ENCODE data around the gene NLRC3.
"Not testable (repeated sequence)": the region's sequence is repeated elsewhere in the genome, so short reads cannot be mapped to it uniquely, and the experiment has no call there.

NLRC3 gene

GRCh38 chr16:3609895-3610697 is 32.9 kb upstream of the NLRC3 start:
- no peak for ATAC-seq
- TF ChIP-seq TCF4 (CRISPR knock-in tag; IDR thresholded peaks at IDR 0.05; ENCODE audit: borderline replicate concordance) (no peak), ISL1 (CRISPR knock-in tag; IDR thresholded peaks at IDR 0.05) (no peak), ZFP3 (CRISPR knock-in tag; IDR thresholded peaks at IDR 0.05) (no peak), ZC3H10 (CRISPR knock-in tag; IDR thresholded peaks at IDR 0.05) (no peak), OSR1 (CRISPR knock-in tag; IDR thresholded peaks at IDR 0.05) (no peak), ZNF8 (CRISPR knock-in tag; IDR thresholded peaks at IDR 0.05) (no peak), CSDC2 (CRISPR knock-in tag; IDR thresholded peaks at IDR 0.05) (no peak), ZNF70 (CRISPR knock-in tag; IDR thresholded peaks at IDR 0.05) (no peak), RARB (CRISPR knock-in tag; IDR thresholded peaks at IDR 0.05) (no peak), ARNTL (CRISPR knock-in tag; IDR thresholded peaks at IDR 0.05; ENCODE audit: borderline replicate concordance, low read depth) (no peak), BACH2 (CRISPR knock-in tag; IDR thresholded peaks at IDR 0.05; ENCODE audit: borderline replicate concordance) (no peak), TOX (CRISPR knock-in tag; IDR thresholded peaks at IDR 0.05; ENCODE audit: borderline replicate concordance) (no peak), TSHZ2 (CRISPR knock-in tag; IDR thresholded peaks at IDR 0.05) (no peak)
- TF ChIP-seq, protein P1, sequence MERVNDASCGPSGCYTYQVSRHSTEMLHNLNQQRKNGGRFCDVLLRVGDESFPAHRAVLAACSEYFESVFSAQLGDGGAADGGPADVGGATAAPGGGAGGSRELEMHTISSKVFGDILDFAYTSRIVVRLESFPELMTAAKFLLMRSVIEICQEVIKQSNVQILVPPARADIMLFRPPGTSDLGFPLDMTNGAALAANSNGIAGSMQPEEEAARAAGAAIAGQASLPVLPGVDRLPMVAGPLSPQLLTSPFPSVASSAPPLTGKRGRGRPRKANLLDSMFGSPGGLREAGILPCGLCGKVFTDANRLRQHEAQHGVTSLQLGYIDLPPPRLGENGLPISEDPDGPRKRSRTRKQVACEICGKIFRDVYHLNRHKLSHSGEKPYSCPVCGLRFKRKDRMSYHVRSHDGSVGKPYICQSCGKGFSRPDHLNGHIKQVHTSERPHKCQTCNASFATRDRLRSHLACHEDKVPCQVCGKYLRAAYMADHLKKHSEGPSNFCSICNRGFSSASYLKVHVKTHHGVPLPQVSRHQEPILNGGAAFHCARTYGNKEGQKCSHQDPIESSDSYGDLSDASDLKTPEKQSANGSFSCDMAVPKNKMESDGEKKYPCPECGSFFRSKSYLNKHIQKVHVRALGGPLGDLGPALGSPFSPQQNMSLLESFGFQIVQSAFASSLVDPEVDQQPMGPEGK (CRISPR knock-in tag; IDR thresholded peaks at IDR 0.05; ENCODE audit: borderline replicate concordance), result no peak
- TF ChIP-seq, protein P2, sequence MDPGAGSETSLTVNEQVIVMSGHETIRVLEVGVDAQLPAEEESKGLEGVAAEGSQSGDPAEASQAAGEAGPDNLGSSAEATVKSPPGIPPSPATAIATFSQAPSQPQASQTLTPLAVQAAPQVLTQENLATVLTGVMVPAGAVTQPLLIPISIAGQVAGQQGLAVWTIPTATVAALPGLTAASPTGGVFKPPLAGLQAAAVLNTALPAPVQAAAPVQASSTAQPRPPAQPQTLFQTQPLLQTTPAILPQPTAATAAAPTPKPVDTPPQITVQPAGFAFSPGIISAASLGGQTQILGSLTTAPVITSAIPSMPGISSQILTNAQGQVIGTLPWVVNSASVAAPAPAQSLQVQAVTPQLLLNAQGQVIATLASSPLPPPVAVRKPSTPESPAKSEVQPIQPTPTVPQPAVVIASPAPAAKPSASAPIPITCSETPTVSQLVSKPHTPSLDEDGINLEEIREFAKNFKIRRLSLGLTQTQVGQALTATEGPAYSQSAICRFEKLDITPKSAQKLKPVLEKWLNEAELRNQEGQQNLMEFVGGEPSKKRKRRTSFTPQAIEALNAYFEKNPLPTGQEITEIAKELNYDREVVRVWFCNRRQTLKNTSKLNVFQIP (CRISPR knock-in tag; IDR thresholded peaks at IDR 0.05; ENCODE audit: borderline replicate concordance, low read depth), result no peak
- TF ChIP-seq, protein P3, sequence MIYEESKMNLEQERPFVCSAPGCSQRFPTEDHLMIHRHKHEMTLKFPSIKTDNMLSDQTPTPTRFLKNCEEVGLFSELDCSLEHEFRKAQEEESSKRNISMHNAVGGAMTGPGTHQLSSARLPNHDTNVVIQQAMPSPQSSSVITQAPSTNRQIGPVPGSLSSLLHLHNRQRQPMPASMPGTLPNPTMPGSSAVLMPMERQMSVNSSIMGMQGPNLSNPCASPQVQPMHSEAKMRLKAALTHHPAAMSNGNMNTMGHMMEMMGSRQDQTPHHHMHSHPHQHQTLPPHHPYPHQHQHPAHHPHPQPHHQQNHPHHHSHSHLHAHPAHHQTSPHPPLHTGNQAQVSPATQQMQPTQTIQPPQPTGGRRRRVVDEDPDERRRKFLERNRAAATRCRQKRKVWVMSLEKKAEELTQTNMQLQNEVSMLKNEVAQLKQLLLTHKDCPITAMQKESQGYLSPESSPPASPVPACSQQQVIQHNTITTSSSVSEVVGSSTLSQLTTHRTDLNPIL (CRISPR knock-in tag; IDR thresholded peaks at IDR 0.05; ENCODE audit: low read depth), result no peak

GRCh38 chr16:3608976-3609375 is 31.8 kb upstream of the NLRC3 start:
- ATAC-seq, result not testable (repeated sequence)

DNA sequence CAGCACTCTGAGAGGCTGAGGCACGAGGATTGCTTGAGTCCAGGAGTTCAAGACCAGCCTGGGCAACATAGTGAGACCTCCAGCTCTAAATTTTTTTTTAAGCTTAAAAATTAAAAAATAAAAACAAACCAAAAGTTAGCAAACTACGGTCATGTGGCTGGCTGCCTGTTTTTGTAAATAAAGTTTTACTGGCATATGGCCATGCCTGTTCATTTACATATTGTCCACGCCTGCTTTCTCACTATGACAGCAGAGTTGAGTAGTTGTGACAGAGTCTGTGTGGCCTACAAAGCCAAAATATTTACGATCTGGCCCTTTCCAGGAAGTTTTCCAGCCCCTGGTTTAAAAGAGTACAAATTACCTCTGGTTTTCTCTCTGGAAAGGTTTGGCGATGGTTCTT is 30.9 kb upstream of the NLRC3 start:
- TF ChIP-seq, protein P2 (CRISPR knock-in tag; IDR thresholded peaks at IDR 0.05; ENCODE audit: borderline replicate concordance, low read depth), result no peak
- TF ChIP-seq ZC3H10 (CRISPR knock-in tag; IDR thresholded peaks at IDR 0.05) (no peak), RARB (CRISPR knock-in tag; IDR thresholded peaks at IDR 0.05) (no peak), TSHZ2 (CRISPR knock-in tag; IDR thresholded peaks at IDR 0.05) (no peak), SNAI2 (CRISPR knock-in tag; IDR thresholded peaks at IDR 0.05) (no peak), PPARA (CRISPR knock-in tag; IDR thresholded peaks at IDR 0.05; ENCODE audit: borderline replicate concordance) (no peak)
- ATAC-seq, result no peak
